Lower lobe of right lung (tissue), 2 donors: ENCODE measurements around the gene ERCC6L2. TPM values are rescaled to one million over a fixed set of nuclear protein-coding genes. Genes with fewer than 3 reads are reported as not detected.

Source experiments
- ATAC-seq, 2 donors: fragments of 200-7000 bp; cut with Tn5 transposase; one replicate each; pipeline ENCODE4 v1.9.1; 2020 to 2022; ENCODE audit warnings: mild to moderate bottlenecking in 2 of 2, moderate library complexity in 2 of 2
- DNase-seq: peaks from one replicate; pipeline ENCODE4 v3.0.0-alpha.2; 2020
- H3K27ac ChIP-seq: fragments of 200-600 bp; one replicate; pipeline ENCODE4 v1.8.0; 2022
- H3K27me3 ChIP-seq: fragments of 200-600 bp; one replicate; pipeline ENCODE4 v1.8.0; 2022; ENCODE audit warnings: low read depth
- H3K36me3 ChIP-seq: fragments of 200-600 bp; one replicate; pipeline ENCODE4 v1.8.0; 2022; ENCODE audit warnings: mild to moderate bottlenecking
- H3K4me1 ChIP-seq: fragments of 200-600 bp; one replicate; pipeline ENCODE4 v1.8.0; 2022
- H3K4me3 ChIP-seq: fragments of 200-600 bp; one replicate; pipeline ENCODE4 v1.8.0; 2022; ENCODE audit warnings: mild to moderate bottlenecking
- H3K9me3 ChIP-seq: fragments of 200-600 bp; one replicate; pipeline ENCODE4 v1.8.0; 2022
- CTCF ChIP-seq: fragments of 200-600 bp; IDR thresholded peaks from one replicate; pipeline ENCODE4 v1.8.0; 2022; ENCODE audit warnings: antibody characterized with exemption, mild to moderate bottlenecking
- intact Hi-C: fragments of 100-400 bp; cut with DNase I; formaldehyde crosslinking; loops from one replicate; pipeline ENCODE4 v1.11.0; 2022
- total RNA-seq: library from RNA; stranded (reverse); fragmentation: NEBNext Ultra II Directional; extraction: Animal tissue kit (Norgen Biotek cat#: 25700); gene quantifications from one replicate; pipeline ENCODE4 v1.2.1, GENCODE V29; 2021
- donor health status: DM: no; HTN: yes; CAD: no; lungs with severe emphysema.

ERCC6L2 gene
- total RNA-seq, 1 donor from 2014 or later, result 42.8 TPM

- TF ChIP-seq CTCF, result no peak
- Histone ChIP-seq H3K4me1 (no peaks in the 10 kb centered on the region), H3K4me3 (no peak overlapping the region), H3K36me3 (peaks cover 12% of the 10 kb centered on the region), H3K27ac (no peak overlapping the region), H3K9me3 (no peaks in the 10 kb centered on the region), H3K27me3 (no peaks in the 10 kb centered on the region)
- ATAC-seq, result no peak
- intact Hi-C loops, result no loop called here
- no peak for DNase-seq
Observed at GRCh38 chr9:95981761-95982390, 106.4 kb downstream of the ERCC6L2 start.

- ATAC-seq (no peak), DNase-seq (no peak)
- H3K27ac ChIP-seq, result no peak overlapping the region
- H3K36me3 ChIP-seq, result peaks cover 8% of the 10 kb centered on the region
- no peaks in the 10 kb centered on the region for H3K27me3 ChIP-seq
- intact Hi-C loops, result no loop called here
- H3K9me3 ChIP-seq, result no peaks in the 10 kb centered on the region
- no peak for TF ChIP-seq CTCF
- no peak overlapping the region for H3K4me3 ChIP-seq
- H3K4me1 ChIP-seq, result no peaks in the 10 kb centered on the region
Observed at GRCh38 chr9:95985440-95986055, 110.1 kb downstream of the ERCC6L2 start.

- Histone ChIP-seq H3K27me3 (no peaks in the 10 kb centered on the region), H3K27ac (no peak overlapping the region), H3K36me3 (peaks cover 8% of the 10 kb centered on the region), H3K4me1 (no peaks in the 10 kb centered on the region), H3K9me3 (no peaks in the 10 kb centered on the region), H3K4me3 (no peak overlapping the region)
- ATAC-seq (no peak), DNase-seq (no peak)
- TF ChIP-seq CTCF, result no peak
- intact Hi-C loops, result no loop called here
Observed at GRCh38 chr9:95989297-95989696, 113.8 kb downstream of the ERCC6L2 start.

GRCh38 chr9:95991326-95991725 is 115.8 kb downstream of the ERCC6L2 start:
- ATAC-seq, result no peak
- H3K4me1 ChIP-seq, result no peaks in the 10 kb centered on the region
- no peaks in the 10 kb centered on the region for H3K27me3 ChIP-seq
- intact Hi-C loops, result no loop called here
- DNase-seq, result no peak
- TF ChIP-seq CTCF, result no peak
- no peak overlapping the region for H3K27ac ChIP-seq
- no peaks in the 10 kb centered on the region for H3K9me3 ChIP-seq
- H3K4me3 ChIP-seq, result no peak overlapping the region
- peaks cover under 1% of the 10 kb centered on the region for H3K36me3 ChIP-seq

GRCh38 chr9:95992536-95992935 is 117.0 kb downstream of the ERCC6L2 start:
- intact Hi-C loops, result no loop called here
- DNase-seq, result no peak

More at GRCh38 chr9:95992536-95992935, 117.0 kb downstream of the ERCC6L2 start:
- no peaks in the 10 kb centered on the region for H3K36me3 ChIP-seq
- no peaks in the 10 kb centered on the region for H3K4me1 ChIP-seq
- H3K27me3 ChIP-seq, result no peaks in the 10 kb centered on the region
- TF ChIP-seq CTCF, result no peak
- H3K27ac ChIP-seq, result no peak overlapping the region
- H3K9me3 ChIP-seq, result no peaks in the 10 kb centered on the region
- H3K4me3 ChIP-seq, result no peak overlapping the region
- ATAC-seq, result no peak
